ENCODE data around the gene IPCEF1.
A peak's percentile ranks its signal among the peaks of the same experiment; 100 is the strongest.
"Not testable (repeated sequence)": the region's sequence is repeated elsewhere in the genome, so short reads cannot be mapped to it uniquely, and the experiment has no call there.

Gene IPCEF1

DNA sequence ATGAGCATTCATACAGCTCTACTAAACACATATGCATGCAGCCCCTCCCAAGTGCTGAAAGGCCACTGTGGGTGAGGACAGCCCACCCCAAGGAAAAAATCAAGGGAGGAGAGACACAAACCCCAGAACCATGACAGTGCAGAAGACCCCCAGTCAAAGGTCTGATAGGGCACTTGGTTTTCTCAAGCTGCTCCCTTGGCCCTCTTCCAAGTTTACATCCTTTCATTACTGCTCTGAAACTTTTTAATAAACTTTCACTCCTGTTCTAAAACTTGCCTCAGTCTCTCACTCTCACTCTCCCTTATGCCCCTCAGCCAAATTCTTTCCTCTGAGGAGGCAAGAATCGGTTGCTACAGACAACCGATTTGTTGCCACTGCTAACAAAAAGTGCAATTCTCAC lies 24.9 kb downstream of the IPCEF1 start:
- DNase-seq (no peak), ATAC-seq (no peak)
- peaks cover 3% of the 10 kb centered on the region for H3K4me1 Mint-ChIP-seq
- H3K27me3 Mint-ChIP-seq: peaks cover 5% of the 10 kb centered on the region
- peaks cover 3% of the 10 kb centered on the region for H3K9me3 Mint-ChIP-seq
- no peak overlapping the region for H3K27ac Mint-ChIP-seq
- no peak overlapping the region for H3K4me3 Mint-ChIP-seq
- H3K36me3 Mint-ChIP-seq (ENCODE audit: low read depth): no peaks in the 10 kb centered on the region

DNA sequence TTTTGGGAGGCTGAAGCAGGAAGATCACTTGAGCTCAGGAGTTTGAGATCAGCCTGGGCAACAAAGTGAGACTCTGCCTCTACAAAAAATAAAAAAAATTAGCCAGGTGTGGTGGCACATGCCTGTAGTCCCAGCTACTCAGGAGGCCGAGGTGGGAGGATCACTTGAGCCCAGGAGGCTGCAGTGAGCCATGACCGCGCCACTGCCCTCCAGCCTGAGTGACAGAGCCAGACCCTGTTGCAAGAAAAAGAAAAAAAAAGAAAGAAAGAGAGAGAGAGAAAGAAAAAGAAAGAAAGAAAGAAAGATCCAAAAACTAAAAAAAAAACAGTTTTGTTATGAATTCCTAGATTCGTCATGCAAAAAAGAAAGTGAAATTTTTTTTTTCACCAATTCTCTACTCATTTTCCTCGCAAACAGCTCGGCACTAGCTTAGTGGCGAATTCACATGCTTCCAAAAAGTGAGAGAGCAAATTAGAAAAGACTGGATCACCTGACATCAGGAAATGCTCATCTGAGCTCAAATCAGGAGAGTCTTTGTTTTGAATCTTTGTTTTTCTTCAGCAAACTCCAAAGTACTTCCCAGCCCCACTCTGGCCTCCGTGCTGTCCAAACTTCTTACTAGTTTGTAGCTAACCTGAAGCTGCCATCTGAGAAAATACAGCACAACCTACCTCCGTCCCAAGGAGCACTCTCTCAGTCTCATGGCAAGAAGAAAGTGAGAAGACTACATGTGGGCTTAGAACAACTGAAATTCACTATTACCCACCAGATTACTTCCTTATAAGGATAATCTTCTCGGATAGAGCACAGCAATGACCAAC lies 27.0 kb downstream of the IPCEF1 start:
- Mint-ChIP-seq H3K4me3 (no peak overlapping the region), H3K36me3 (ENCODE audit: low read depth) (no peaks in the 10 kb centered on the region), H3K4me1 (peaks cover 3% of the 10 kb centered on the region), H3K9me3 (peaks cover 3% of the 10 kb centered on the region), H3K27ac (no peak overlapping the region), H3K27me3 (peaks cover 3% of the 10 kb centered on the region)
- ATAC-seq (no peak), DNase-seq (no peak)

DNA sequence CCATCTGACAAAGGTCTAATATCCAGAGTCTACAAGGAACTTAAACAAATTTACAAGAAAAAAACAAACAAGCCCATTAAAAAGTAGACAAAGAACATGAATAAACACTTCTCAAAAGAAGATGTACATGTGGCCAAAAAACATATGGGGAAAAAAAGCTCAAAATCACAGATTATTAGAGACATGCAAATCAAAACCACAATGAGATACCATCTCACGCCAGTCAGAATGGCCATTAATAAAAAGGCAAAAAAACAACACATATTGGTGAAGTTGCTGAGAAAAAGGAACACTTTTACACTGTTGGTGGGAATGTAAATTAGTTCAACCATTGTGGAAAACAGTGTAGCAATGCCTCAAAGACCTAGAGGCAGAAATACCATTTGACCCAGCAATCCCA lies 29.3 kb downstream of the IPCEF1 start:
- not testable (repeated sequence) for H3K27me3 Mint-ChIP-seq; H3K27ac Mint-ChIP-seq; DNase-seq; H3K36me3 Mint-ChIP-seq (ENCODE audit: low read depth); H3K4me1 Mint-ChIP-seq; ATAC-seq; H3K4me3 Mint-ChIP-seq; H3K9me3 Mint-ChIP-seq

DNA sequence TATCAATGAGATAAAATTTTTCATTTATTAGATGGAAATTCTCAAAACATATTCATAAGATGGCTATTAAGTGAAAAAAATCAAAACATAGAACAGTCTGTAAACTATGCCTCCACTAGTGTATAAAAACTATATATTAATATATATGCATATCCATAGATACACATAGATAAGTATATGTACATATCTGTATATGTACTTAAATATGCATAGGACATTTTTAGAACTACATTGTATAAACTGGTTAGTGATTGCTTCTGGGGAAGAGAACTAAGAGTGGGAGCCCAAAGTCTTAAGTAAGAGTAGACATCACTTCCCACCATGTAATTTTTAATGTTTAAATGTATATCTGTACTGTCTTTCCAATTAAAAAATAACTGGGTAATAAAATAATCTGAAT lies 31.5 kb downstream of the IPCEF1 start:
- no peak for ATAC-seq
- Mint-ChIP-seq H3K9me3 (no peaks in the 10 kb centered on the region), H3K4me1 (peaks cover 3% of the 10 kb centered on the region), H3K27me3 (peaks cover 3% of the 10 kb centered on the region), H3K36me3 (ENCODE audit: low read depth) (no peaks in the 10 kb centered on the region), H3K27ac (no peak overlapping the region), H3K4me3 (no peak overlapping the region)
- DNase-seq: no peak

DNA sequence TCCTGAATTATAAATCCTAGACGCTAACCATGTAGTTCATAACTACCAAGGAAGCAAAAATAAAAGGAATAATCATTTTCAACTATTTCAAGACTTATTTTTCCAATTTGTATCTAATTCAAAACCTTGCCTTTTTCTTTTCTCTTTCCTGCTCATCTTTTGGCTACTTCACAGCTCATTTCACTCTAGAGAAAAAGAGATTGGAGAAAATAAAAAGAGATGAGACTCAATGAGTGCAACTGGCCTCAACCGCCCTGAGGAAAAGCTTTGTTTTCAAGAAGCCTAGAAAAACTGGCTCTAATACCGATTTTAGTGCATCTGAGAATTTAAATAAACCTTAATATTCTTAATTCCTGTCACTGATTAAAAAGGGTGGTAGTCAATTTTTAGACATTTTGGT lies 36.4 kb downstream of the IPCEF1 start:
- no peaks in the 10 kb centered on the region for H3K36me3 Mint-ChIP-seq (ENCODE audit: low read depth)
- no peaks in the 10 kb centered on the region for H3K9me3 Mint-ChIP-seq
- no peak for ATAC-seq
- peaks cover 24% of the 10 kb centered on the region for H3K4me1 Mint-ChIP-seq
- H3K27ac Mint-ChIP-seq: no peak overlapping the region
- peaks cover 5% of the 10 kb centered on the region for H3K27me3 Mint-ChIP-seq
- DNase-seq: no peak
- H3K4me3 Mint-ChIP-seq: no peak overlapping the region

DNA sequence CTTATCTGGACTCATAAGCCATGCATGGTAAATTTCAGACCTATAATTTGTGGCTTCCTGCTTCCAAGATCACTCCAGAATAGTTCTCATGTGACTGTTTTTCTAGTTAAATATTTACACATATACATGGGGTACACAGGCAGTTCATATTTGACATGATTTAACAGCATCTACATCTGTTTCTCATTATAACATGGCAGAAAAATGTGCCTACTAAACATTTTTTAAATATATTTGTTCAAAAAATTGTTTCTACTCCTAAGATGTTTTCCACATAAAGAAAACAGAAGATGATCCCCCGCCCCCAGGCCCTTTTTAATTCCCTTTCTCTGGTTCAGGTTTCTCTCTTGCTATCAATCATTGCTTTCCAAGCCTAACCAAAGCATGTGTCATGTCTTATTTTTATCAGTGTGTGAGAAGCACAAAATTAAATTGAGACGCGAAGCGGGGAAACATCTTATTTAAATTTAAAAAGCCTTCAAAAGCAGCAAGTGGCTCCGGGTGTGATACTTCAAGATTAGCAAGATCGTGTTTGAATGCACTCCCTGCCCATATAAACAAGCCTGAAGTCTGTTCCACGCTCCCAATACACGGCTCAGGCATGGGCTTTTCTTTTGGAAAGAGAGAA lies 37.3 kb downstream of the IPCEF1 start:
- Mint-ChIP-seq H3K27me3 (peaks cover 5% of the 10 kb centered on the region), H3K9me3 (no peaks in the 10 kb centered on the region), H3K4me1 (peaks cover 24% of the 10 kb centered on the region), H3K36me3 (ENCODE audit: low read depth) (no peaks in the 10 kb centered on the region), H3K4me3 (no peak overlapping the region), H3K27ac (no peak overlapping the region)
- ATAC-seq: no peak
- no peak for DNase-seq

DNA sequence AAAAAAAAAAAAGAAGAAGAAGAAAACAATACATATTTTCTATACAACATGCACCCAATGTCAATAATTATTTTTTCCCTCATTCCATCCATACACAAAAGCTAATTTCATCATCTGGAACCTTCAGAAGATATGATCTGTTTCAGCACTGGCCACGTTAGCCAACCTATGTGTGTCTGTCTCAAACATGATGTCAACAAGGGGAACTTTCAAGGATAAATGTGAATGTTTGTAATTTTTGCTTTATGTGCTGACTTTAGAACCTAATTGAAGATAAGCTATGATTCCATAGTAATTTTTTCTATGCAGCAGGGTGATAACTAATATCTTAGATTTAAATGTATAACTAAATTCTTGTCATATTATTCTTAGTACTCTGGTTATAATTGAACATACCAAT lies 37.9 kb downstream of the IPCEF1 start:
- H3K27me3 Mint-ChIP-seq: peaks cover 5% of the 10 kb centered on the region
- DNase-seq (no peak), ATAC-seq (no peak)
- peaks cover 24% of the 10 kb centered on the region for H3K4me1 Mint-ChIP-seq
- H3K27ac Mint-ChIP-seq: no peak overlapping the region
- H3K36me3 Mint-ChIP-seq (ENCODE audit: low read depth): no peaks in the 10 kb centered on the region
- no peak overlapping the region for H3K4me3 Mint-ChIP-seq
- no peaks in the 10 kb centered on the region for H3K9me3 Mint-ChIP-seq

DNA sequence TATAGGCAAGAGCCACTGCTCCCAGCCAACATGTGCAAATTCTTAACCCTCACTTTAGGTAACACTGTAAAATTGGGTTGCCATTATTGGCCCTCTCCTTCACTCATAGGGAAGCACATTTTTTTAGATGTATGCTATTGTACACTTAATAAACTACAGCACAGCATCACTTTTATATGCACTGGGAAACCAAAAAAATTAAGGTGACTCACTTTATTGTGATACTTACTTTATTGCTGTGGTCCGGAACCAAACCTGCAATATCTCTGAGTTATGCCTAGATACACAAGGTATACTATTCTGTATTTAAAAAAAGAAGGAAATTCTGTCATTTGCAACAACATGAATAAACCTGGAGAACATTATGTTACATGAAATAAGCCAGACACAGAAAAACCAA lies 40.5 kb downstream of the IPCEF1 start:
- Mint-ChIP-seq H3K27ac (no peak overlapping the region), H3K4me3 (no peak overlapping the region), H3K36me3 (ENCODE audit: low read depth) (no peaks in the 10 kb centered on the region), H3K9me3 (peaks cover 7% of the 10 kb centered on the region), H3K27me3 (peaks cover 7% of the 10 kb centered on the region), H3K4me1 (peaks cover 24% of the 10 kb centered on the region)
- ATAC-seq (no peak), DNase-seq (no peak)

DNA sequence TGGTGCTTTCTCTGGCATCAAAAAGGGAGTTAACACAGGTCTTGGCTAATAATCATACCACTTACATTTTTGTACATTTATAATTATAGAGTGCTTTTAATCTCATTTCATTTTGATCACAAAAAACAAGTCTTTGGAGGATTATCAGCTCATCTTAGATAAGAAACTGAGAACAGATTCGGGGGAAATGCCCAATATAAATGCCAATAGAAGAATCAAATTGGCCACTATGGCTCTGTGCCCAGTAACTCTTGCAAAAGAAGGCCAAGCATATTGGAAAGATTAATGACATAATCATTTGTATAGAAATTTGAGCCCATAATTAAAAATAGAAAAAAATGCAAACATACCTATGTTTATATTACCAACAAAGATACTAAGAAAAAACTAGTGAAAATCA lies 42.5 kb downstream of the IPCEF1 start:
- DNase-seq (no peak), ATAC-seq (no peak)
- Mint-ChIP-seq H3K4me3 (no peak overlapping the region), H3K27me3 (peaks cover 6% of the 10 kb centered on the region), H3K36me3 (ENCODE audit: low read depth) (no peaks in the 10 kb centered on the region), H3K9me3 (peaks cover 11% of the 10 kb centered on the region), H3K27ac (no peak overlapping the region), H3K4me1 (peaks cover 26% of the 10 kb centered on the region)

DNA sequence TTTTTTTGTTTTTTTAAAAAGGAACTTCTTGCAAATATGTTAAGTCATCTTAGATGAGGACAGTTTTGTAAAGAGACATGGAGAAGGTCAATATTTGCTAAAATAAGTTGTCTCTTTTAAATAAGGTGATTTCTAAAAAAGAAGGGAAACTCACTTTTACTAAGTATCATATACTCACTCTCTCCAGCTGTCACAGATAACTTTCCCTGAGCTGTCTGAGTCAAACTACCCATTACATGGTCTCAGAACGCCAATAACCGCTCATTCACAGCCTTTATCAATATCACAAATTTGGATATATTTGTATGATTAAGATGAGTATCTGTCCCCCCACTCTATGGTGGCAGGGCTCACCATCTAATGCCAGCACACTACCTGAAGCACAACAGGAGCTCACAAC lies 47.6 kb downstream of the IPCEF1 start:
- Mint-ChIP-seq H3K4me1 (peaks cover 11% of the 10 kb centered on the region), H3K27ac (no peak overlapping the region), H3K36me3 (ENCODE audit: low read depth) (no peaks in the 10 kb centered on the region), H3K27me3 (peaks cover 2% of the 10 kb centered on the region), H3K9me3 (peaks cover 15% of the 10 kb centered on the region), H3K4me3 (no peak overlapping the region)
- ATAC-seq: peak; percentile 57
- no peak for DNase-seq

DNA sequence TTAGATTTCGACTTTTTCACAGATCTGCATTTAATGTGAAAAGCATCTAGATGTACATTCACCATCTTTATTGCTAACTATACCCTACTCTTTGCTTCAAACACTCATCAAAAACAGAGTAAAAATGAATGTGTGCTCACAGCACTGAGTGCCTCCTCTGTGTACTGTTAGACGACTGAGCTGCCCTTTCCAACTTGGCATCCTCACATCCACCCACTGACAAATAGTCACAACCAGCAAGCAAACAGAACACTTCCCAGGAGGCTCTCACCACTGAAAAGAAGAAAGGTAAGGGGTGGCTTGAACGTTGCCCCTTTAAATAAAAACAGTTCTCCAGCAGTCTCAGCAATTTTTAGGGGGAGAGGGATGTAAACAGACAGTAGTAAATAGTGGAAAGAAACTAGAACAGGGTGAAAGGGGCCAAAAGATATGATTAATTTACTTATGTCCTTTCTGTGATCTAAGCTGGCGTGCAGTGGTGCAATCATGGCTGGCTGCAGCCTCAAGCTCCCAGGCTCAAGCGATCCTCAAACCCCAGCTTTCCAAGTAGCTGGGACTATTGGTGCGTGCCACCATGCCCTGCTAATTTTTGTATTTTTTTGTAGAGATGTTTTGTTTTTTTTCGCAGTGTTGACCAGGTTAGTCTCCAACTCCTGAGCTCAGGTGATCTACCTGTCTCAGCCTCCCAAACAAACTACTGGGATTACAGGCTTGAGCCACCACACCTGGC lies 48.7 kb downstream of the IPCEF1 start:
- no peak for ATAC-seq

DNA sequence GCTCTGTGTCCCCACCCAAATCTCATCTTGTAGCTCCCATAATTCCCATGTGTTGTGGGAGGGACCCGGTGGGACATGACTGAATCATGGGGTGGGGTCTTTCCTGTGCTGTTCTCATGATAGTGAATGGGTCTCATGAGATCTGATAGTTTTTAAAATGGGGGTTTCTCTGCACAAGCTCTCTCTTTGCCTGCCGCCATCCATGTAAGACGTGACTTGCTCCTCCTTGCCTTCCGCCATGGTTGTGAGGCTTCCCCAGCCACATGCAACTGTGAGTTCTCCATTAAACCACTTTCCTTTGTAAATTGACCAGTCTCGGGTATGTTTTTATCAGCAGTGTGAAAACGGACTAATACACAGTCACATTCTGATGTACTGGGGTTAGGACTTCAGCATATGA lies 49.5 kb downstream of the IPCEF1 start:
- H3K4me1 Mint-ChIP-seq: peaks cover 20% of the 10 kb centered on the region
- not testable (repeated sequence) for H3K27ac Mint-ChIP-seq; H3K36me3 Mint-ChIP-seq (ENCODE audit: low read depth); ATAC-seq; H3K27me3 Mint-ChIP-seq; DNase-seq; H3K4me3 Mint-ChIP-seq
- peaks cover 13% of the 10 kb centered on the region for H3K9me3 Mint-ChIP-seq

More for the DNA sequence above, 48.7 kb downstream of the IPCEF1 start:
- H3K27me3 Mint-ChIP-seq: peaks cover 2% of the 10 kb centered on the region
- H3K9me3 Mint-ChIP-seq: peaks cover 15% of the 10 kb centered on the region
- no peaks in the 10 kb centered on the region for H3K36me3 Mint-ChIP-seq (ENCODE audit: low read depth)
- no peak for DNase-seq
- H3K4me3 Mint-ChIP-seq: no peak overlapping the region
- no peak overlapping the region for H3K27ac Mint-ChIP-seq
- peaks cover 14% of the 10 kb centered on the region for H3K4me1 Mint-ChIP-seq

DNA sequence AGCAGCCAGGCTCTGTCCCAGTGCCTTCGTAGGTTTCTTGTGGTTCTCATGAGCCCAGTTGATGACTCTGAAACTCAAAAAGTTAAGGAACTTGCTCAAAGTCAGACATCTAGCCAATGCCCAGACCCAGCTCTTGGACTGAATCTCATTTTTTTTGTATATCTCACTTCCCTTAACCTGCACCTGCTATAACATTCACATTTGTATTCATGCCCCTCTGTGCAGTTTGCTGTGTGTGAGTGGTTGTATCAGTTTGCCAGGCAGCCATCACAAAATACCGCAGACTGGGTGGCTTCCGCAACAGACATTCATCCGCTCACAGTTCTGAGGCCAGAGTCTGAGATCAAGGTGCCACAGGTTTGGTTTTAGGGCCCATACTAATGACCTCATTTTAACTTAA lies 49.9 kb downstream of the IPCEF1 start:
- no peaks in the 10 kb centered on the region for H3K27me3 Mint-ChIP-seq
- H3K9me3 Mint-ChIP-seq: peaks cover 9% of the 10 kb centered on the region
- no peak overlapping the region for H3K4me3 Mint-ChIP-seq
- no peak for DNase-seq
- no peaks in the 10 kb centered on the region for H3K36me3 Mint-ChIP-seq (ENCODE audit: low read depth)
- peaks cover 24% of the 10 kb centered on the region for H3K4me1 Mint-ChIP-seq
- no peak overlapping the region for H3K27ac Mint-ChIP-seq
- ATAC-seq: no peak

DNA sequence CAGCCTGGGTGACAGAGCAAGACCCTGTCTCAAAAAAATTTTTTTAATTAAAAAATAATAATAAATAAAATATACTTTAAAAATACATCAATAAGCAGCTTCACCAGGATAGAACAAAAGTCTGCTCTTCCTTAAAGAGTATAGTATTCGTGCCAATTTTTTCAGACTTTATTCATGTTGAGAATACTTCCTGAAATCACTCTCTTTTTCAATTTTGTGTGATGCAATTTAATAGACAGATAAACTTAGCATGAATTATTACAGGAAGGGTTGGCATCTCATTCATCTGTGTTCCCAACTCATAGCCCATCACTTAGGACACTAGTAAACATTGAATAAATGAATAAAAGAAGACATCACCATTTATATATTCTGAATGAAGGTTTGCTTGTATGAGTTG lies 52.4 kb downstream of the IPCEF1 start:
- Mint-ChIP-seq H3K4me1 (peaks cover 23% of the 10 kb centered on the region), H3K27me3 (no peaks in the 10 kb centered on the region), H3K36me3 (ENCODE audit: low read depth) (no peaks in the 10 kb centered on the region), H3K9me3 (peaks cover 3% of the 10 kb centered on the region), H3K27ac (no peak overlapping the region), H3K4me3 (no peak overlapping the region)
- DNase-seq: no peak
- ATAC-seq: no peak

DNA sequence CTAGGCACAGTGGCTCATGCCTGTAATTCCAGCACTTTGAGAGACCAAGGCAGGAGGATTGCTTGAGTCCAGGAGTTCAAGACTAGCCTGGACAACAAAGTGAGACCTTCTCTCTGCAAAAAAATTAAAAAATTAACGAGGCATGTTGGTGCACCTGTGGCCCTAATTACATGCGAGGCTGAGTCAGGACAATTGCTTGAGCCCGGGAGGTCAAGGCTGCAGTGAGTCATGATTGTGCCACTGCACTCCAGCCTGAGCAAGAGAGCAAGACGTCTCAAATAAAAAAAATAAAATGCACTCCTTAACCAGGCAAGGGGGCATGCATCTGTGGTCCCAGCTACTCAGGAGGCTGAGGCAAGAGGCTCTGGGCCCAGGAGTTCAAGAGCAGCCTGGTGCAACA lies 53.0 kb downstream of the IPCEF1 start:
- H3K36me3 Mint-ChIP-seq (ENCODE audit: low read depth); H3K9me3 Mint-ChIP-seq; H3K27ac Mint-ChIP-seq; H3K4me3 Mint-ChIP-seq; DNase-seq; ATAC-seq; H3K27me3 Mint-ChIP-seq: not testable (repeated sequence)
- peaks cover 21% of the 10 kb centered on the region for H3K4me1 Mint-ChIP-seq
